ENCODE results near the gene ARPC1A.
A peak's percentile ranks its signal among the peaks of the same experiment; 100 is the strongest.
"Not testable (repeated sequence)": the region's sequence is repeated elsewhere in the genome, so short reads cannot be mapped to it uniquely, and the experiment has no call there.

The ARPC1A gene

GRCh38 chr7:99371376-99371920 is 45.8 kb downstream of the ARPC1A start:
- DNase-seq (ENCODE audit: low read depth), result no peak

- DNase-seq (ENCODE audit: low read depth), result no peak
These were observed 46.8 kb downstream of the ARPC1A start for GRCh38 chr7:99372275-99373090.

- no peak for DNase-seq (ENCODE audit: low read depth)
These were observed 47.7 kb downstream of the ARPC1A start for GRCh38 chr7:99373091-99374066.

GRCh38 chr7:99374111-99375064 is 48.7 kb downstream of the ARPC1A start, which contains the start of gene ARPC1B:
Gene ARPC1B (plus strand): TSS chr7:99374730. CDS start chr7:99385715, 10,985 bp downstream.
- DNase-seq (ENCODE audit: low read depth), result peak; percentile 71

GRCh38 chr7:99375070-99375807 is 49.5 kb downstream of the ARPC1A start:
- DNase-seq (ENCODE audit: low read depth), result no peak

- DNase-seq (ENCODE audit: low read depth), result no peak
These were observed 53.4 kb downstream of the ARPC1A start for GRCh38 chr7:99379043-99379577.

GRCh38 chr7:99379693-99380031 is 54.0 kb downstream of the ARPC1A start:
- not testable (repeated sequence) for DNase-seq (ENCODE audit: low read depth)

GRCh38 chr7:99380032-99380822 is 54.5 kb downstream of the ARPC1A start:
- no peak for DNase-seq (ENCODE audit: low read depth)

- peak; percentile 82 for DNase-seq (ENCODE audit: low read depth)
These were observed 55.3 kb downstream of the ARPC1A start for GRCh38 chr7:99380823-99381663.

GRCh38 chr7:99381664-99382075 is 56.0 kb downstream of the ARPC1A start:
- no peak for DNase-seq (ENCODE audit: low read depth)

GRCh38 chr7:99383203-99383602 is 57.5 kb downstream of the ARPC1A start:
- DNase-seq (ENCODE audit: low read depth), result no peak

GRCh38 chr7:99383791-99384370 is 58.2 kb downstream of the ARPC1A start:
- no peak for DNase-seq (ENCODE audit: low read depth)

- no peak for DNase-seq (ENCODE audit: low read depth)
These were observed 58.8 kb downstream of the ARPC1A start for GRCh38 chr7:99384523-99384922.

- DNase-seq (ENCODE audit: low read depth), result no peak
These were observed 59.9 kb downstream of the ARPC1A start for GRCh38 chr7:99385564-99385963.

- DNase-seq (ENCODE audit: low read depth), result no peak
These were observed 61.0 kb downstream of the ARPC1A start for GRCh38 chr7:99386584-99387238.

GRCh38 chr7:99387239-99387635 is 61.5 kb downstream of the ARPC1A start:
- DNase-seq (ENCODE audit: low read depth), result not testable (repeated sequence)

GRCh38 chr7:99387912-99388311 is 62.2 kb downstream of the ARPC1A start:
- no peak for DNase-seq (ENCODE audit: low read depth)

- DNase-seq (ENCODE audit: low read depth), result no peak
These were observed 64.1 kb downstream of the ARPC1A start for GRCh38 chr7:99389772-99390171.
